Measurements from ENCODE around the gene KLHL30.
"Not testable (repeated sequence)": the region's sequence is repeated elsewhere in the genome, so short reads cannot be mapped to it uniquely, and the experiment has no call there.

KLHL30 gene

DNA sequence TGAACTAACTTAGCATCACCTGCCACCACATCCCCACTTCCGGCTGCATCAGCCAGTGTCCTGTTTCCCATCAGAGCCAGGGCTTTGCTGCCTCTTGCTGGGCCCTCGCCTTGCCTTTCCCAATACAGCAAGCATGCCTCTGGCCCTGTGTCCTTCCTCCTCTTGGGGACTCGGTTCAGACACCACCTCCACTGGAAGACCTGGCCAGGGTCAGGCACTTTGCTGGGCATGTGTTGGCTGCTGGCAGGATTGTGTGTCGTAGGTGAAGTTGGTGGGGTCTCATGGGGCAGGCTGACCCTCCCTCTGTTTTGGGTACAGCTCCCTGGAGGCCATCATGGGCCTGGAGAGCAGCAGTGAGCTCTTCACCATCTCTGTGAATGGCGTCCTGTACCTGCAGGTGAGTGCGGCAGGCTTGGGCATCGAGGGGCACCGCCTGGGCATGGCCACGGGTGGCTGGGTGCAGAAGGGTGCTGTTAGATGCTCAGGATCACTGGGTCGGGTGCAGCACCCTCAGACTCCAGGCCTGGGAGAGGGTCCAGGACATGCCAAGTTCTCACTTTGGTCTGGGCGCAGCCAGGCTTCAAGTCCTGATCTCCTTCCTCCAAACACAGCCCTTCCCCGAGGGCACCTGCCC lies 26.9 kb downstream of the KLHL30 start:
- no peak overlapping the region for H3K4me3 Mint-ChIP-seq
- no peak overlapping the region for H3K27ac Mint-ChIP-seq
- ATAC-seq, result no peak
- peaks cover 17% of the 10 kb centered on the region for H3K4me1 Mint-ChIP-seq
- H3K27me3 Mint-ChIP-seq, result peaks cover 40% of the 10 kb centered on the region
- peaks cover 33% of the 10 kb centered on the region for H3K36me3 Mint-ChIP-seq
- H3K9me3 Mint-ChIP-seq, result no peaks in the 10 kb centered on the region

DNA sequence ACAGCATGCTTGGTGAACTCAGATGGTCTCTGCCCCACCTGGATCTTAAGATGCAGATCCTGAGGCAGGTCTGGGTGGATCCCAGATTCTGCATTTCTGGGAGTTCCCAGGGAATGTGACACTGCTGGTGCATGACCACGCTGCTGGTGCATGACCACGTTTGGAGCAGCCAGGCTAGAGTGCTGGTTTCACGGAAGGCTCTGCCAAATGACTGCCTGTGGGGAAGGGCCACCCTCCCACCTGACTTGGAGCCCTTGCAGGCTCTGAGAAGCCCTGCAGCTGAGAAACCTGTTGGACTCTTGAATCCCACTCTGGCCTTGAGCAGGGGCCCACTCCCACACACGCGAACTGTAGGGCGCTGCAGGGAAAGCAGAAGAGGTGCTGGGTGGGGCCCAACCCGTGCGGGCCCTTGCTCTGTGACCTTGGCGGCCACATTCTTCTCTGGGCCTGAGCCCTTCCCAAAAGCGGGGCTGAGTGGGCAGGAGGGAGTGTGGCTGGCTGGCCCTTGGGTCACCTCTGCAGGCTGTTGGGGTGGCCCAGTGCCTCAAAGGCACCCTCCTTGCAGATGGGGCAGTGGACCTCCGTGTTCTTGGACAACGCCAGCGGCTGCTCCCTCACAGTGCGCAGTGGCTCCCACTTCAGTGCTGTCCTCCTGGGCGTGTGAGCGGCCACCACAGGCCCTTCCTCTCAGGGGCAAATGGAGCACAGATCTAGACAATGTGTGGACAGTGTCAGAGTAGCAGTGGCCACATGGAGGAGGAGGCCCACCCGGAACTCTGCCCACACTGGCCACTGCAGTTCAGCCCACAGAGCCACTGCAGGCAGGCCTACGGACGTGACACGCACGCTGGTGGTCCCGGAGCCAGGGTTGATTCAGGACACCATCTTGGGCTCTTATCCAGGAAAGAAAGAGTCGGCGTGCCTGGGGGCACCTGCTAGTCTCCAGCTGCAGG lies 28.2 kb downstream of the KLHL30 start:
- Mint-ChIP-seq H3K4me3 (no peak overlapping the region), H3K36me3 (peaks cover 41% of the 10 kb centered on the region), H3K9me3 (no peaks in the 10 kb centered on the region), H3K4me1 (peaks cover 11% of the 10 kb centered on the region), H3K27ac (no peak overlapping the region), H3K27me3 (peaks cover 30% of the 10 kb centered on the region)
- ATAC-seq, result no peak

GRCh38 chr2:238167344-238167715 lies 28.9 kb downstream of the KLHL30 start:
- Mint-ChIP-seq H3K9me3 (no peaks in the 10 kb centered on the region), H3K36me3 (peaks cover 47% of the 10 kb centered on the region), H3K27ac (no peak overlapping the region), H3K27me3 (peaks cover 24% of the 10 kb centered on the region), H3K4me3 (no peak overlapping the region), H3K4me1 (peaks cover 11% of the 10 kb centered on the region)
- no peak for ATAC-seq

GRCh38 chr2:238167761-238168160 lies 29.3 kb downstream of the KLHL30 start:
- Mint-ChIP-seq H3K4me3 (no peak overlapping the region), H3K9me3 (no peaks in the 10 kb centered on the region), H3K4me1 (peaks cover 11% of the 10 kb centered on the region), H3K27ac (no peak overlapping the region), H3K27me3 (peaks cover 20% of the 10 kb centered on the region), H3K36me3 (peaks cover 51% of the 10 kb centered on the region)
- no peak for ATAC-seq

DNA sequence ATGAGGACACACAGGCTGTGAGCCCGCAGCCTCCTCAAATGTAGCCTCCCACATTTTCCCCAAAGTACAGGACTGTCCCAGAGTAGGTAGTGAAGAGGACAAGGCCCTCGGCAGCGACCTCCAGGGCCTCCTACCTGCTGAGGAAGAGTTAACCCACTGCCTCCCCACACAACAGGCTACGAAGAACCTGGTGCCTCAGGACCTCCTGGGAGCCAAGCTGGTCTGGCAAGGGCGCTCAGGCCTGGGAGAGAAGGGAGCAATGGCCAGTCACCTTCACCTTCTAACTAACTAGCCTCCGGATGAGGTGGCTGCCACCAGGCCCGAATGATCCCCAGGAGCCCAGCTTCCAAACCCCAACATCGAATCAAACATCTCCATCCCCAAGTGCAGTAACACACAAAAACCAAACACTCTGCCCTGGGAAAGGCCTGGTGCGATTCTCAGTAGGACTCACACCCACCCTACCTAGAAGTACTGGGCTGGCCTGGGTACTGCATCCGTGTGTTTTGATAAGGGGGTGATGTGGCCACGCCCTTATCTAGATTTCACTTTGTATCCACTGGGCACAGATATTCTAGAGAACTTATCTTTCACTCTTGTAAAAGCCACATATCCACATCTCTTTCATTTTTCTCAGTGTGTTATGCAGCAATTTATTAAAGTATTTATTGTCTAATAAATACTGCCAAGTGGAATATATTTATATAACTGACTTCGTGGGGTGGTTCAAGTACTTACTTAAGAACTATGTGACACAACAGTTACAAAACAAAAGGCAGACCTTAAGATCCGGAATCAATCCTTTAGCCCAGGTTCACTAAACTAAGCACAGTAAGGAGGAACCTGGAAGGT lies 30.0 kb downstream of the KLHL30 start:
- Mint-ChIP-seq H3K27ac (no peak overlapping the region), H3K36me3 (peaks cover 58% of the 10 kb centered on the region), H3K4me1 (peaks cover 11% of the 10 kb centered on the region), H3K9me3 (no peaks in the 10 kb centered on the region), H3K27me3 (peaks cover 20% of the 10 kb centered on the region), H3K4me3 (no peak overlapping the region)
- ATAC-seq, result no peak

- H3K27me3 Mint-ChIP-seq, result peaks cover 18% of the 10 kb centered on the region
- H3K4me1 Mint-ChIP-seq, result peaks cover 11% of the 10 kb centered on the region
- H3K9me3 Mint-ChIP-seq, result no peaks in the 10 kb centered on the region
- H3K27ac Mint-ChIP-seq, result no peak overlapping the region
- peaks cover 66% of the 10 kb centered on the region for H3K36me3 Mint-ChIP-seq
- no peak overlapping the region for H3K4me3 Mint-ChIP-seq
- ATAC-seq, result no peak
Measured at GRCh38 chr2:238169048-238169707, 30.7 kb downstream of the KLHL30 start.

GRCh38 chr2:238169708-238170251 lies 31.3 kb downstream of the KLHL30 start:
- ATAC-seq, result no peak
- Mint-ChIP-seq H3K9me3 (no peaks in the 10 kb centered on the region), H3K27me3 (peaks cover 12% of the 10 kb centered on the region), H3K4me3 (no peak overlapping the region), H3K36me3 (peaks cover 68% of the 10 kb centered on the region), H3K27ac (no peak overlapping the region), H3K4me1 (peaks cover 5% of the 10 kb centered on the region)

- no peaks in the 10 kb centered on the region for H3K9me3 Mint-ChIP-seq
- no peak overlapping the region for H3K4me3 Mint-ChIP-seq
- H3K4me1 Mint-ChIP-seq, result no peaks in the 10 kb centered on the region
- peaks cover 70% of the 10 kb centered on the region for H3K36me3 Mint-ChIP-seq
- H3K27ac Mint-ChIP-seq, result no peak overlapping the region
- peaks cover 5% of the 10 kb centered on the region for H3K27me3 Mint-ChIP-seq
- ATAC-seq, result no peak
Measured at GRCh38 chr2:238170386-238171071, 32.1 kb downstream of the KLHL30 start.

- H3K4me3 Mint-ChIP-seq, result not testable (repeated sequence)
- H3K36me3 Mint-ChIP-seq, result peaks cover 75% of the 10 kb centered on the region
Measured at GRCh38 chr2:238171072-238171431, 32.6 kb downstream of the KLHL30 start.

GRCh38 chr2:238171575-238172187 lies 33.2 kb downstream of the KLHL30 start:
- H3K36me3 Mint-ChIP-seq, result peaks cover 81% of the 10 kb centered on the region
- no peaks in the 10 kb centered on the region for H3K9me3 Mint-ChIP-seq
- H3K27me3 Mint-ChIP-seq, result no peaks in the 10 kb centered on the region
- H3K4me3 Mint-ChIP-seq, result no peak overlapping the region
- H3K4me1 Mint-ChIP-seq, result no peaks in the 10 kb centered on the region
- ATAC-seq, result no peak
- H3K27ac Mint-ChIP-seq, result no peak overlapping the region

More at GRCh38 chr2:238171072-238171431, 32.6 kb downstream of the KLHL30 start:
- H3K9me3 Mint-ChIP-seq, H3K27me3 Mint-ChIP-seq, H3K27ac Mint-ChIP-seq, ATAC-seq, H3K4me1 Mint-ChIP-seq: not testable (repeated sequence)

DNA sequence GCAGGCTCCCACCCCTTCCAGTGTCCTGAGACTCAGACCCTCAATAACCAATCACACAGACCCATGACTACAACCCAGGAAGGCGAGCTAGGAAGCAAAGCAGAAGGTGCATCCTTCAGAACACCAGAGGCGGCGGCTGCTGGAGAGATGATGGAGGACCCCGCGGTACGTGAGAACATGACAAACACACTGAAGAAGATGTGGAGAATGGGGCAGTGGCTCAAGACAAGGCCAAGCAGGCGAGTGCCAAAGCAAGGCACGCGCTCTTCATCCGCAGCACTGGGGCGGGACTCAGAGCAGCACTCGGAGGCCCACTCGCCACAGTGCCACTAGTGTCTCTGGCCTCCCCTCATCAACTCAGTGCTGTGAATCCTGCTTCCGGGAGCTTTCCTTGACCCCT lies 34.0 kb downstream of the KLHL30 start:
- H3K36me3 Mint-ChIP-seq, result peaks cover 80% of the 10 kb centered on the region

GRCh38 chr2:238173692-238174091 lies 35.2 kb downstream of the KLHL30 start:
- Mint-ChIP-seq H3K27ac (no peak overlapping the region), H3K27me3 (no peaks in the 10 kb centered on the region), H3K36me3 (peaks cover 75% of the 10 kb centered on the region), H3K9me3 (no peaks in the 10 kb centered on the region), H3K4me1 (no peaks in the 10 kb centered on the region), H3K4me3 (no peak overlapping the region)
- no peak for ATAC-seq

More for the DNA sequence above, 34.0 kb downstream of the KLHL30 start:
- no peaks in the 10 kb centered on the region for H3K9me3 Mint-ChIP-seq
- no peak for ATAC-seq
- H3K27me3 Mint-ChIP-seq, result no peaks in the 10 kb centered on the region
- H3K4me3 Mint-ChIP-seq, result no peak overlapping the region
- no peaks in the 10 kb centered on the region for H3K4me1 Mint-ChIP-seq
- H3K27ac Mint-ChIP-seq, result no peak overlapping the region

GRCh38 chr2:238174291-238174690 lies 35.8 kb downstream of the KLHL30 start:
- Mint-ChIP-seq H3K27ac (no peak overlapping the region), H3K36me3 (peaks cover 76% of the 10 kb centered on the region), H3K27me3 (no peaks in the 10 kb centered on the region), H3K4me1 (no peaks in the 10 kb centered on the region), H3K9me3 (no peaks in the 10 kb centered on the region), H3K4me3 (no peak overlapping the region)
- ATAC-seq, result no peak

- H3K27me3 Mint-ChIP-seq, result no peaks in the 10 kb centered on the region
- ATAC-seq, result no peak
- peaks cover 78% of the 10 kb centered on the region for H3K36me3 Mint-ChIP-seq
- H3K27ac Mint-ChIP-seq, result no peak overlapping the region
- H3K4me3 Mint-ChIP-seq, result no peak overlapping the region
- no peaks in the 10 kb centered on the region for H3K4me1 Mint-ChIP-seq
- H3K9me3 Mint-ChIP-seq, result no peaks in the 10 kb centered on the region
Measured at GRCh38 chr2:238174701-238175100, 36.2 kb downstream of the KLHL30 start.
